Osteocyte (in vitro differentiated cells): ENCODE results near the gene TMEM43. TPM values are rescaled to one million over a fixed set of nuclear protein-coding genes. Genes with fewer than 3 reads are reported as not detected.

Experiments
- DNase-seq: peaks from one replicate; pipeline ENCODE4 v3.0.0; 2021; ENCODE audit warnings: mixed read lengths; ENCODE audit not compliant: unreplicated experiment; ENCODE audit errors: extremely low spot score
- H3K27ac Mint-ChIP-seq: one replicate; pipeline ENCODE4 v1.8.0; 2021; ENCODE audit warnings: mild to moderate bottlenecking, mixed read lengths; ENCODE audit not compliant: unreplicated experiment
- H3K27me3 Mint-ChIP-seq: one replicate; pipeline ENCODE4 v1.8.0; 2021; ENCODE audit warnings: mixed read lengths; ENCODE audit not compliant: unreplicated experiment
- H3K36me3 Mint-ChIP-seq: one replicate; pipeline ENCODE4 v1.8.0; 2021; ENCODE audit warnings: mixed read lengths; ENCODE audit not compliant: unreplicated experiment
- H3K4me1 Mint-ChIP-seq: one replicate; pipeline ENCODE4 v1.8.0; 2021; ENCODE audit warnings: mixed read lengths; ENCODE audit not compliant: unreplicated experiment
- H3K4me3 Mint-ChIP-seq: one replicate; pipeline ENCODE4 v1.8.0; 2021; ENCODE audit warnings: mild to moderate bottlenecking, moderate library complexity, mixed read lengths; ENCODE audit not compliant: unreplicated experiment
- H3K9me3 Mint-ChIP-seq: one replicate; pipeline ENCODE4 v1.8.0; 2021; ENCODE audit warnings: mixed read lengths; ENCODE audit not compliant: unreplicated experiment
- total RNA-seq: library from RNA; stranded (reverse); gene quantifications from 2 replicates; pipeline ENCODE4 v1.2.1, GENCODE V29; 2021
- TF ChIP-seq, protein P1 (sequence below): fragments of 200-600 bp; sonication (generic); IDR thresholded peaks from 2 replicates; pipeline ENCODE4 v1.5.0; 2021; ENCODE audit warnings: antibody characterized with exemption, mild to moderate bottlenecking, moderate library complexity

Gene TMEM43
- total RNA-seq, 1 donor from 2014 or later, result 73.3 TPM

DNA sequence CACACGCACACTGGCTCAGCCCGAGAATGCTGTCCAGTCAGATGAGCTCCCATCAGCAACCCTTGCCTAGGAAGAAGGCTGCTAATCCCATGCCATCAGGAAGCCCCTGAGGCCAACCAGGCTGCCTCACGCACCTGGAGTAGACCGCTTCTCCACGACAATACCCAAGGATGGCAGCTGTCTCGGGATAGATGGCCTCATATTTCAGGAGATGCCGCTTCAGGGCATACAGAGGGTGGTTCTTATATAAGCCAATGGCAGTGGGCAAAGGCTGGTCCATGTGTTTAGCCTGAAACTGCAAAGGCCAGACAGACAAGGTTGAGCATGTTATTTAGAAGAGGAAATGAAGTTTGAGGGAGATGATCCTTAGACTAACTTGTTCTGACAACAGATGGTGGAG, 31.3 kb downstream of the TMEM43 start:
- H3K27me3 Mint-ChIP-seq, result no peaks in the 10 kb centered on the region
- peaks cover 4% of the 10 kb centered on the region for H3K9me3 Mint-ChIP-seq
- H3K36me3 Mint-ChIP-seq, result peaks cover 55% of the 10 kb centered on the region
- no peak overlapping the region for H3K4me3 Mint-ChIP-seq
- H3K4me1 Mint-ChIP-seq, result no peaks in the 10 kb centered on the region
- H3K27ac Mint-ChIP-seq, result no peak overlapping the region
- no peak for DNase-seq
- TF ChIP-seq, protein P1, sequence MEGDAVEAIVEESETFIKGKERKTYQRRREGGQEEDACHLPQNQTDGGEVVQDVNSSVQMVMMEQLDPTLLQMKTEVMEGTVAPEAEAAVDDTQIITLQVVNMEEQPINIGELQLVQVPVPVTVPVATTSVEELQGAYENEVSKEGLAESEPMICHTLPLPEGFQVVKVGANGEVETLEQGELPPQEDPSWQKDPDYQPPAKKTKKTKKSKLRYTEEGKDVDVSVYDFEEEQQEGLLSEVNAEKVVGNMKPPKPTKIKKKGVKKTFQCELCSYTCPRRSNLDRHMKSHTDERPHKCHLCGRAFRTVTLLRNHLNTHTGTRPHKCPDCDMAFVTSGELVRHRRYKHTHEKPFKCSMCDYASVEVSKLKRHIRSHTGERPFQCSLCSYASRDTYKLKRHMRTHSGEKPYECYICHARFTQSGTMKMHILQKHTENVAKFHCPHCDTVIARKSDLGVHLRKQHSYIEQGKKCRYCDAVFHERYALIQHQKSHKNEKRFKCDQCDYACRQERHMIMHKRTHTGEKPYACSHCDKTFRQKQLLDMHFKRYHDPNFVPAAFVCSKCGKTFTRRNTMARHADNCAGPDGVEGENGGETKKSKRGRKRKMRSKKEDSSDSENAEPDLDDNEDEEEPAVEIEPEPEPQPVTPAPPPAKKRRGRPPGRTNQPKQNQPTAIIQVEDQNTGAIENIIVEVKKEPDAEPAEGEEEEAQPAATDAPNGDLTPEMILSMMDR, result no peak

DNA sequence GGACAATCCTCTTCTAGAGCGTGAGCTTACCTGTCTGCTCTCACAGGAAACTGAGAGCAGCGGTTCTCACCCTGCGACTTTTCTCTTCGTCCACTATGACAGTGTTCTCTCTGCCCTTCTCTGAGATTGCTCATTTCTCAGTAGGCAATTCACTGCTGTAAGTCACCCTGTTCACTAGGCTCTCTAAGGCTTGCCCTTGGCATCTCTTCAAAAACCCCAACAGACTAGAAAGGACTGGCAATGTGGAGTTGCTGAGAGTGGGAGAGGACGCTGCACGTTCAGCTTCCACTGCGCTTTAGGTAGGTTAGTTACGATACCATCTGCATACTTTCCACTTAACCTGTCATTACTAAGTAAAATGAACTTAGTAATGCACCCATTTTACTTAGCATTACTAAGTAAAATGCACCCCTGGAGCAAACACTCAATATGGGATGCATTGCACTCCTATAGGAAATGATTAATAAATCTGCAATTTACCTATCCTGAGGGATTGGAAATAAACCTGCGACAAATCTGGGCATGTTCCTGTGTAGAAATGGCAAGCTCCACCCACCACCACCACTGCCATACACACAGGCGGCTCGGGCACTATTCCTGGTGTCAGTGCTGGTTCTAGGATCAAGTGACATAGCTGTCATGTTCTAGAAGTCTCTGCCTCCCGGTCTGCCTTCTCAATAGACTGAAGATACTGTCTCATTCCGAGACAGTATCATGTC, 32.1 kb downstream of the TMEM43 start:
- H3K4me1 Mint-ChIP-seq, result no peaks in the 10 kb centered on the region
- TF ChIP-seq, protein P1, result no peak
- no peak overlapping the region for H3K27ac Mint-ChIP-seq
- H3K4me3 Mint-ChIP-seq, result no peak overlapping the region
- peaks cover 63% of the 10 kb centered on the region for H3K36me3 Mint-ChIP-seq
- peaks cover 12% of the 10 kb centered on the region for H3K9me3 Mint-ChIP-seq
- no peak for DNase-seq
- H3K27me3 Mint-ChIP-seq, result no peaks in the 10 kb centered on the region

DNA sequence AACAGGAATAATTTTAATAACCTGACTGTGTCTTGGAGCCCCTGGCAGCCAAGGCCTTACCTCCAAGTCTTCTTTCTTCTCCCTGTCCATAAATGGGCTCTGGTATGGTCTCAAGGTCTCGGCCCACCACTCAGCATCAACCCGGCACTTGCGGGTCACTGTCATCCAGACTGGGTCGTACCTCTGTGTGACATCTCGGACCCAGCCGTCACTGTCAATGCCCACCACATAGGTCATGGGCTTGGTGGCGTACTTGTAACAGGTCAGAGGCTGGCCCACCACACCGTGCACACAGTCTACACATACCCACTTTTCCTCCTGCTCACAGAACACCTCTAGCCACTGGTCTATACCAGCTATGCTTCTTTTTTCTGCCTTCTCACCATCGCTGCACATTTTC, 33.1 kb downstream of the TMEM43 start:
- TF ChIP-seq, protein P1, result no peak
- Mint-ChIP-seq H3K9me3 (peaks cover 17% of the 10 kb centered on the region), H3K27me3 (no peaks in the 10 kb centered on the region), H3K4me1 (no peaks in the 10 kb centered on the region), H3K27ac (no peak overlapping the region), H3K4me3 (no peak overlapping the region), H3K36me3 (peaks cover 65% of the 10 kb centered on the region)
- no peak for DNase-seq

DNA sequence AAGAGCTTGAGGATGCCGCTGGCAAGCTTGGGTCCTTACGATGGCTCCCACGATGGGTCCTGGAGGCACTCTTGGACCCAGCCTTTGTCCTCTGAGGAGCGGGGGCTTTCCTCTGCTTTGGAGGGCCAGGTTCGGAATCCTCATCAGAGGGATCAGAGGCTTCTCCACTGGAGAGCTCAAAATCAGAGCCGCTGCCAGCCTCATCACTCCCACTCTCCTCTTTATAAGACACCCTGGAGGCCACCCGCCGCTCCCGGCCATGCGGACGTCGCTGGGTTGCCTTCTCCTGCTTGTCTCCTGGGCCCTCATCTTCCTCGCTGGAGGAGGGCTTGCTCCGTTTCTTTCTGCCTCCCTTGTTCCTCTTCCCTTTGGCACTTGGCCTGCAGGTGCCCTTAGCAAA, 33.5 kb downstream of the TMEM43 start:
- TF ChIP-seq, protein P1, result no peak
- peaks cover 69% of the 10 kb centered on the region for H3K36me3 Mint-ChIP-seq
- no peak for DNase-seq
- H3K27ac Mint-ChIP-seq, result no peak overlapping the region
- no peaks in the 10 kb centered on the region for H3K4me1 Mint-ChIP-seq
- H3K27me3 Mint-ChIP-seq, result no peaks in the 10 kb centered on the region
- H3K9me3 Mint-ChIP-seq, result peaks cover 20% of the 10 kb centered on the region
- H3K4me3 Mint-ChIP-seq, result no peak overlapping the region

DNA sequence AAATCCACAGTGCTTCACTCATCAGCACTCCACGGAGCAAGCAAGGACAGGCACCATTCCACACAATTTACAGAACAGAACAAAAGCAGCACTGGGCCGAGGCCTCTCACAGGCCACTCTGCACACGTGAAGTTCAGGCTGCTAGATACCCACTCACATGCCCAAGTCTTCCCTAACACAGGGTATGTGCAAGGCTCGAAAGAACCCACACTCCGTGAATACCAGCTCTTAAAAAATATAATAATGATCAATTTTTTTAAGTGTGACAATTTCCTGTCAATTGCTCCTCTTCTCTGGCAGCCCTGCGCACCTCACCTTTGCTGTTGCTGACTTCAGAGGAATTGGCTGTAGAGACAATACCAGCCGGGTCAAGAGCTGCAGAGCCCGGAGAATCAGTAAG, 34.6 kb downstream of the TMEM43 start:
- Mint-ChIP-seq H3K27me3 (no peaks in the 10 kb centered on the region), H3K4me1 (no peaks in the 10 kb centered on the region), H3K36me3 (peaks cover 75% of the 10 kb centered on the region), H3K27ac (no peak overlapping the region), H3K9me3 (peaks cover 21% of the 10 kb centered on the region), H3K4me3 (no peak overlapping the region)
- TF ChIP-seq, protein P1, result no peak
- no peak for DNase-seq
